Measurements from ENCODE around the gene RSRC2.
"Not testable (repeated sequence)": the region's sequence is repeated elsewhere in the genome, so short reads cannot be mapped to it uniquely, and the experiment has no call there.

Gene RSRC2

DNA sequence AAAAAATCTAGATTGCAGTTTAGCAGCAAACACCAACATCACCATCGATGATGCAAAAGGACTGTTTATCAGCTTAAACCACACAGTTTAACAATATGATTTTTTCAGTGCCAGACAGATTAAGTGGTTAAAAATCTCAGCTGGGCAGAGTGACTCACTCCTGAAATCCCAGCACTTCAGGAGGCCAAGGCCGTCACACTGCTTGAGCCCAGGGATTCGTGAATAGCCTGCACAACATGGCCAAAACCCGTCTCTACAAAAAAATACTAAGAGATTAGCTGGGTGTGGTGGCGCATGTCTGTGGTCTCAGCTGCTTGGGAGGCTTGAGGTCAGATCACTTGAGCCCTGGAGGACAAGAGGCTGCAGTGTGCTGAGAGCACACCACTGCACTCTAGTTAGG lies 8.9 kb downstream of the RSRC2 start:
- DNase-seq = peak; percentile 68

DNA sequence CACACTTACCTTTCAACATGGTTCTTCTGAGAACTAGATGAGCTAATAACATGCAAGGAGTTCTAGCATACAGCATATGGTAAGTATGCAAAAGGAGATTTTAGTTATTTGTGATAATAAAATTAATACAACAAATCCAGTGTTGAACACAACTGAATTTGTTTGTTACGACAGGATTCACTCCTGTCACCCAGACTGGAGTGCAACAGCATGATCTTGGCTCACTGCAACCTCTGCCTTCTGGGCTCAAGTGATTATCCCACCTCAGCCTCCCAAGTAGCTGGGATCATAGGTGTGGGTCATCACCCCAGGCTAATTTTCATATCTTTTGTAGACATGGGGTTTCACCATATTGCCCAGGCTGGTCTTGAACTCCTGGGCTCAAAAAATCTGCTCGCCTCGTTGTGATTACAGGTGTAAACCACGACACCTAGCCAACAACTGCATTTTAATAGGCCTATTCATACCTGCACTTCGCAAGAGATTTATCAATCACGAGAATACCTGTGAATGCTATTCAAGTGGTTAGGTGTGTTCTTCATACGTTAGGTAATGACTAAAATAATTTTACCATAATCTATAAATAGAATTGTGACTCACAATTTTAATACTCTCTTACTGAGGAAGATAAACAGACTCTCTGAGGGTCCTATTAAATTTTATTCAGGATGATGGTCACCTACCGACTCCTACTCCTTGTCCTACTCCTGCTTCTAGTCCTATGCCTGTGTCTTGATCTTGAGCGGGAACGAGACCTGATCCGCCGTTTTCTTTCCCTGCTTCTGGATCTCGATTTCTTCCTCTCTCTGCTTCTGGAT lies 10.0 kb downstream of the RSRC2 start:
- no peak for DNase-seq

GRCh38 chr12:122515275-122515674 lies 11.5 kb downstream of the RSRC2 start:
- no peak for DNase-seq

DNA sequence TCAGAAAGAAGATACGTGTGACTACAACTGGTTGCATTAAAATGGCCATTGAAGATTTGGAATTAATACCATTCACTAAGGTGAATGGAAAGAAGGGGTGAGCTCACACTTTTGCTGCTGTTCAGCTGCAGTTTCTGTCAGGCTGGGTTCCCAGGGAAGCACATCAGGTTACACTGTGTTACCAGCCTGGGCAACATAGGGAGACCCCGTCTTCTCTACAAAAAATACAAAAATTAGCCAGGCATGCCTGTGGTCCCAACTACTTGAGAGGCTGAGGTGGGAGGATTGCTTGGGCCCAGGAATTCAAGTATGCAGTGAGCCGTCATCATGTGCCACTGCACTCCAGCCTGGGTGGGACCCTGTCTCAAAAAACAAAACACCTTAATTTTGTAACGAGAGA lies 13.1 kb downstream of the RSRC2 start:
- DNase-seq = no peak

GRCh38 chr12:122513028-122513427 lies 13.7 kb downstream of the RSRC2 start:
- DNase-seq = not testable (repeated sequence)

DNA sequence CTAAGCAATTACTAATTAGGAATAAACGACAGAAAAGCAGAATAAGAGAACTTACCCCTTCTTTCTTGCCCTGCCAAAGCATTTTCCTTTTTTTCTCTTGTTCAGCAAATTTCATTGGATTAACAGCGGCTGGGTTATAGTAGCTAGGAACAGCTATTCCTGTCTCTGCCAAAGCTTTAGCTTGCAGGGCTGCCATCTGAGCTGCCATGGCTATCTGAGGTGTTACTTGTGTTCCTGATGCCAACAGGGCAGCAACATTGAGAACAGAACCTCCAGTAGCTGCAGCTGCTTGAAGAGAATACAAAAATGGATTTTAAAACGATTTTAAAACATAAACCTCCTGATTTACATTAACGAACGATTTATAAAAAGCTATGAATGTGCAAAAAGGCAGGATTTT lies 18.6 kb downstream of the RSRC2 start:
- no peak for DNase-seq

- DNase-seq = no peak
These were observed 20.3 kb downstream of the RSRC2 start for GRCh38 chr12:122506393-122506938.

DNA sequence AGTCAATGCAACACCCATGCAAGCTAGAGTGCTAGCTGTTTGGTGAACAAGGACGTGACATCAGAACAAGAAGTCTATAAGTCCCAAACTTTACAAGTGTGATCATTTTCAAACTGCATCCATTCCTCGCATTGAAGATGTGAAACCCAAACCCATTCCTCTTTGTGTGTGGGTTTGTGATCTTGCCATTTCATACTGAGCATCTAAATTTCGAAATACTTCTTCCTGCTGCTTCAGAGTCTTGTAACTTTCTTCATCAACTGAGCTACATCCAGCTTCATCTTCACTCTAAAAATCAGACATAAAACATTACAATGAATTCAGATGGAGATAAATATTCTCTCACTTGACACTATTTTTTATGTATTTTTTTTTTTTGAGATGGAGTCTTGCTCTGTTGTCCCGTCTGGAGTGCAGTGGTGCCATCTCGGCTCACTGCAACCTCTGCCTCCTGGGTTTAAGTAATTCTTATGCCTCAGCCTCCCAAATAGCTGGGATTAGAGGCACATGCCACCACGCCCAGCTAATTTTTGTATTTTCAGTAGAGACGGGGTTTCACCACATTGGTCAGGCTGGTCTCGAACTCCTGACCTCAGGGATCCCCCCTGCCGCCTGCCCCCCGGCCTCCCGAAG lies 21.2 kb downstream of the RSRC2 start:
- no peak for DNase-seq

DNA sequence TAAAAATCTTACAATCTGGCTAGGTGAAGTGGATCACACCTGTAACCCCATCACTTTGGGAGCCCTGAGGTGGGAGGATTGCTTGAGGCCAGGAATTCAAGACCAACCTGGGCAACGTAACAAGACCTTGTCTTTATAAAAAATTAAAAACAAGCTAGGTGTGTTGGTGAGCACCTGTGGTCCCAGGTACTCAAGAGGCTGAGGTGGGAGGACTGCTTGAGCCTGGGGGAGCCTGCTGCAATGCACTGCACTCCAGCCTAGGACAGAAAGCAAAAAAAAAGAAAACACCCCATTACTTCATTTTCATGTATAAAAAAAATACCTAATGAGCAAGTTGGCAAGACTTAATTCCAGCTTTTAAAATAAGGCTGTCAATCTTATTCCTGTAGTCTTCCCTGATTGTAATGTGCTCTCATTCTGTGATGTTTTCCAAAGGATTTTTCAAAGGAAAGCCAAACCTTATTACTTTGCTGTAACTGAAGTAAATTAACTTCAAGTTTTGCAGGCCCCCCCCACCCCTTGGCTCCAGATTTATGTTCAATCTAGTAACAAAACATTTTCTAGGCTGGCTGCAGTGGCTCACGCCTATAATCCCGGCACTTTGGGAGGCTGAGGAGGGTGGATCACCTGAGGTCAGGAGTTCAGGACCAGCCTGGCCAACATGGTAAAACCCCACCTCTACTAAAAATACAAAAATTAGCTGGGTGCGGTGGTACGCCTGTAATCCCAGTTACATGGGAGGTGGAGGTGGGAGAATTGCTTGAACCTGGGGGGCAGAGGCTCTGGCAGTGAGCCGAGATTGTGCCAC lies 22.7 kb downstream of the RSRC2 start:
- DNase-seq = no peak

DNA sequence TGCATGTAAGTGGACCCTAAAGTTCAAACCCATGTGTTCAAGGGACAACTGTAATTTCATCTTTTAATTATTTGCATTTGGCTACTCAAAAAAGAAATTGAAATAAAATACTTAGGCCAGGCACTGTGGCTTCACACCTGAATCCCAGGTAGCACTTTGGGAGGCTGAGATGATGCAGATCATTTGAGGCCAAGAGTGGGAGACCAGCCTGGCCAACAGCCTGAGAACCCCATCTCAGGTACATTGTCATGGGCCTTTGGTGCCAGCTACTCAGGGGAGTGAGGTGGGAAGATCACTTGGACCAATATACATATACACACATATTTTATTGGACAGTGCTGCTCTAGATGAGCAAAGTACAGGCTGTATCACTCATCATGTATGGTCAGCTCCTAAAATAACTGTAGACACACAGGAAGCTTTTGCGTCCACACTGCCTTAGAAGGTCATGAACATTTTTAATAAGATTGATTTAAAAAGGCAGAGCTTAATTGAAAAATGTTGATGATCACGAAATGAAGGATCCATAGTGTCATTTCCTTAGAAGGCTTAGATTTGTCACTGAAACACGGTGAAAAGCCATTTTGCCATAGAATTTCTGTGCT lies 23.5 kb downstream of the RSRC2 start:
- no peak for DNase-seq

GRCh38 chr12:122501489-122501989 lies 25.2 kb downstream of the RSRC2 start:
- no peak for DNase-seq

- DNase-seq = peak; percentile 98
These were observed 25.8 kb downstream of the RSRC2 start, which contains the start of gene ZCCHC8 for GRCh38 chr12:122500685-122501488. TSS of gene ZCCHC8 (minus strand) at chr12:122500932. CDS start at chr12:122500840, 92 bp downstream.

- DNase-seq = peak; percentile 65
These were observed 26.6 kb downstream of the RSRC2 start for GRCh38 chr12:122499991-122500684.

GRCh38 chr12:122495258-122495657 lies 31.5 kb downstream of the RSRC2 start:
- DNase-seq = no peak

- not testable (repeated sequence) for DNase-seq
These were observed 33.5 kb downstream of the RSRC2 start for GRCh38 chr12:122493222-122493621.

GRCh38 chr12:122491991-122492390 lies 34.7 kb downstream of the RSRC2 start:
- DNase-seq = no peak

GRCh38 chr12:122489038-122489437 lies 37.7 kb downstream of the RSRC2 start:
- no peak for DNase-seq

DNA sequence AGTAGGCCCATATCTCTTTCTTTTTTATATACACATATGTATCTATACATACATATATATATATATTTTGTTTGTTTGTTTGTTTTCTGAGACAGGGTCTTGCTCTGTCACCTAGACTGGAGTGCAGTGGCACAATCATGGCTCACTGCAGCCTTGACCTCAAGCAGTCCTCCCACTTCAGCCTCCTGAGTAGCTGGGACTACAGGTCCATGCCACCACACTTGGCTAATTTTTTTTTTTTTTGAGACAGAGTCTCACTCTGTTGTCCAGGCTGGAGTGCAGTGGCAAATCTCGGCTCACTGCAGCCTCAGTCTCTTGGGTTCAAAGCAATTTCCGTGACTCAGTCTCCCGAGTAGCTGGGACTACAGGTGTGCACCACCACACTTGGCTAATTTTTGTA lies 38.9 kb downstream of the RSRC2 start:
- DNase-seq = not testable (repeated sequence)

- no peak for DNase-seq
These were observed 39.8 kb downstream of the RSRC2 start for GRCh38 chr12:122486805-122487426.

- peak; percentile 40 for DNase-seq
These were observed 40.4 kb downstream of the RSRC2 start for GRCh38 chr12:122486360-122486759.
